Measurements from ENCODE around the gene MX2.

The MX2 gene

GRCh38 chr21:41317458-41317857, 44.4 kb upstream of the MX2 start:
- Histone ChIP-seq H3K4me1 (ENCODE audit: control extremely low read depth in 1 of 4, control insufficient read depth in 4 of 4, insufficient read depth in 4 of 4, low read length in 3 of 4) (peaks cover 2 to 15% (median 8%) of the 10 kb centered on the region in 4 experiments), H3K27ac (ENCODE audit: insufficient read depth in 1 of 2, low read depth in 1 of 2, low read length in 2 of 2, poor library complexity in 1 of 2, severe bottlenecking in 2 of 2) (no peak overlapping the region), H3K27me3 (replicated peaks in 2 of 5; ENCODE audit: control insufficient read depth in 4 of 5, insufficient read depth in 5 of 5, low read length in 4 of 5) (peaks cover 0 to 35% (median 19%) of the 10 kb centered on the region in 5 experiments), H3K9me3 (ENCODE audit: control extremely low read depth in 1 of 5, control insufficient read depth in 4 of 5, insufficient read depth in 2 of 5, low read depth in 1 of 5, low read length in 4 of 5) (no peaks in the 10 kb centered on the region), H3K4me3 (ENCODE audit: control insufficient read depth in 1 of 7, extremely low read depth in 1 of 7, insufficient read depth in 4 of 7, low read depth in 2 of 7, low read length in 6 of 7) (peak overlapping the region in 2 of 7 experiments; percentile 65 to 74), H3K36me3 (ENCODE audit: control insufficient read depth in 4 of 4, insufficient read depth in 4 of 4, low read length in 3 of 4) (no peaks in the 10 kb centered on the region)
- POLR2A ChIA-PET = no interaction called here
- DNase-seq = no peak
- 76% methylated on average over 8 of the region's 10 CpGs for WGBS (ENCODE audit: insufficient coverage)
- CTCF ChIA-PET = no interaction called here

- no peak overlapping the region for H3K27ac ChIP-seq (ENCODE audit: insufficient read depth in 1 of 2, low read depth in 1 of 2, low read length in 2 of 2, poor library complexity in 1 of 2, severe bottlenecking in 2 of 2)
- WGBS (ENCODE audit: insufficient coverage) = 94% methylated on average over 7 of the region's 9 CpGs
- H3K4me1 ChIP-seq (ENCODE audit: control extremely low read depth in 1 of 4, control insufficient read depth in 4 of 4, insufficient read depth in 4 of 4, low read length in 3 of 4) = peaks cover 2 to 15% (median 8%) of the 10 kb centered on the region in 4 experiments
- ChIA-PET POLR2A (no interaction called here), CTCF (interaction anchor here (2.0 kb wide), 1 partner anchor 35 kb away, joined by 4 read pairs; no protein-coding TSS in a partner anchor)
- DNase-seq = no peak
- H3K27me3 ChIP-seq (replicated peaks in 2 of 5; ENCODE audit: control insufficient read depth in 4 of 5, insufficient read depth in 5 of 5, low read length in 4 of 5) = peaks cover 0 to 32% (median 19%) of the 10 kb centered on the region in 5 experiments
- H3K9me3 ChIP-seq (ENCODE audit: control extremely low read depth in 1 of 5, control insufficient read depth in 4 of 5, insufficient read depth in 2 of 5, low read depth in 1 of 5, low read length in 4 of 5) = no peaks in the 10 kb centered on the region
- H3K4me3 ChIP-seq (ENCODE audit: control insufficient read depth in 1 of 7, extremely low read depth in 1 of 7, insufficient read depth in 4 of 7, low read depth in 2 of 7, low read length in 6 of 7) = no peak overlapping the region
- H3K36me3 ChIP-seq (ENCODE audit: control insufficient read depth in 4 of 4, insufficient read depth in 4 of 4, low read length in 3 of 4) = no peaks in the 10 kb centered on the region
These were observed 43.6 kb upstream of the MX2 start for GRCh38 chr21:41318218-41318617.

GRCh38 chr21:41319273-41319672, 42.6 kb upstream of the MX2 start:
- ChIA-PET CTCF (interaction anchor here (0.6 to 2.0 kb wide), 2 partner anchors 36 to 780 kb away, joined by 3 to 4 read pairs; no protein-coding TSS in a partner anchor), POLR2A (no interaction called here)
- no peaks in the 10 kb centered on the region for H3K36me3 ChIP-seq (ENCODE audit: control insufficient read depth in 4 of 4, insufficient read depth in 4 of 4, low read length in 3 of 4)
- peaks cover 0 to 32% (median 19%) of the 10 kb centered on the region in 5 experiments for H3K27me3 ChIP-seq (replicated peaks in 2 of 5; ENCODE audit: control insufficient read depth in 4 of 5, insufficient read depth in 5 of 5, low read length in 4 of 5)
- H3K4me1 ChIP-seq (ENCODE audit: control extremely low read depth in 1 of 4, control insufficient read depth in 4 of 4, insufficient read depth in 4 of 4, low read length in 3 of 4) = peaks cover 2 to 15% (median 8%) of the 10 kb centered on the region in 4 experiments
- H3K9me3 ChIP-seq (ENCODE audit: control extremely low read depth in 1 of 5, control insufficient read depth in 4 of 5, insufficient read depth in 2 of 5, low read depth in 1 of 5, low read length in 4 of 5) = no peaks in the 10 kb centered on the region
- no peak overlapping the region for H3K27ac ChIP-seq (ENCODE audit: insufficient read depth in 1 of 2, low read depth in 1 of 2, low read length in 2 of 2, poor library complexity in 1 of 2, severe bottlenecking in 2 of 2)
- WGBS (ENCODE audit: insufficient coverage) = 98% methylated on average over 7 of the region's 7 CpGs
- H3K4me3 ChIP-seq (ENCODE audit: control insufficient read depth in 1 of 7, extremely low read depth in 1 of 7, insufficient read depth in 4 of 7, low read depth in 2 of 7, low read length in 6 of 7) = no peak overlapping the region
- no peak for DNase-seq

GRCh38 chr21:41321211-41321907, 40.5 kb upstream of the MX2 start:
- peaks cover 0 to 20% (median 14%) of the 10 kb centered on the region in 5 experiments for H3K27me3 ChIP-seq (replicated peaks in 2 of 5; ENCODE audit: control insufficient read depth in 4 of 5, insufficient read depth in 5 of 5, low read length in 4 of 5)
- CTCF ChIA-PET = no interaction called here
- H3K4me3 ChIP-seq (ENCODE audit: control insufficient read depth in 1 of 7, extremely low read depth in 1 of 7, insufficient read depth in 4 of 7, low read depth in 2 of 7, low read length in 6 of 7) = no peak overlapping the region
- no peaks in the 10 kb centered on the region for H3K9me3 ChIP-seq (ENCODE audit: control extremely low read depth in 1 of 5, control insufficient read depth in 4 of 5, insufficient read depth in 2 of 5, low read depth in 1 of 5, low read length in 4 of 5)
- peaks cover 2 to 12% (median 7%) of the 10 kb centered on the region in 4 experiments for H3K4me1 ChIP-seq (ENCODE audit: control extremely low read depth in 1 of 4, control insufficient read depth in 4 of 4, insufficient read depth in 4 of 4, low read length in 3 of 4)
- H3K27ac ChIP-seq (ENCODE audit: insufficient read depth in 1 of 2, low read depth in 1 of 2, low read length in 2 of 2, poor library complexity in 1 of 2, severe bottlenecking in 2 of 2) = no peak overlapping the region
- WGBS (ENCODE audit: insufficient coverage) = 94% methylated on average over 19 of the region's 20 CpGs
- POLR2A ChIA-PET = no interaction called here
- no peak for DNase-seq
- H3K36me3 ChIP-seq (ENCODE audit: control insufficient read depth in 4 of 4, insufficient read depth in 4 of 4, low read length in 3 of 4) = no peaks in the 10 kb centered on the region

- Histone ChIP-seq H3K27ac (ENCODE audit: insufficient read depth in 1 of 2, low read depth in 1 of 2, low read length in 2 of 2, poor library complexity in 1 of 2, severe bottlenecking in 2 of 2) (no peak overlapping the region), H3K4me3 (ENCODE audit: control insufficient read depth in 1 of 7, extremely low read depth in 1 of 7, insufficient read depth in 4 of 7, low read depth in 2 of 7, low read length in 6 of 7) (no peak overlapping the region), H3K9me3 (ENCODE audit: control extremely low read depth in 1 of 5, control insufficient read depth in 4 of 5, insufficient read depth in 2 of 5, low read depth in 1 of 5, low read length in 4 of 5) (no peaks in the 10 kb centered on the region), H3K27me3 (replicated peaks in 2 of 5; ENCODE audit: control insufficient read depth in 4 of 5, insufficient read depth in 5 of 5, low read length in 4 of 5) (peaks cover 0 to 14% (median 13%) of the 10 kb centered on the region in 5 experiments), H3K36me3 (ENCODE audit: control insufficient read depth in 4 of 4, insufficient read depth in 4 of 4, low read length in 3 of 4) (no peaks in the 10 kb centered on the region), H3K4me1 (ENCODE audit: control extremely low read depth in 1 of 4, control insufficient read depth in 4 of 4, insufficient read depth in 4 of 4, low read length in 3 of 4) (peaks cover 0 to 6% (median 3%) of the 10 kb centered on the region in 4 experiments)
- CTCF ChIA-PET = no interaction called here
- POLR2A ChIA-PET = no interaction called here
- WGBS (ENCODE audit: insufficient coverage) = 98% methylated on average over 6 of the region's 7 CpGs
- no peak for DNase-seq
These were observed 39.8 kb upstream of the MX2 start for GRCh38 chr21:41321908-41322495.

- Histone ChIP-seq H3K36me3 (ENCODE audit: control insufficient read depth in 4 of 4, insufficient read depth in 4 of 4, low read length in 3 of 4) (no peaks in the 10 kb centered on the region), H3K27me3 (replicated peaks in 2 of 5; ENCODE audit: control insufficient read depth in 4 of 5, insufficient read depth in 5 of 5, low read length in 4 of 5) (peaks cover 0 to 8% (median 6%) of the 10 kb centered on the region in 5 experiments), H3K9me3 (ENCODE audit: control extremely low read depth in 1 of 5, control insufficient read depth in 4 of 5, insufficient read depth in 2 of 5, low read depth in 1 of 5, low read length in 4 of 5) (no peaks in the 10 kb centered on the region), H3K4me1 (ENCODE audit: control extremely low read depth in 1 of 4, control insufficient read depth in 4 of 4, insufficient read depth in 4 of 4, low read length in 3 of 4) (no peaks in the 10 kb centered on the region), H3K27ac (ENCODE audit: insufficient read depth in 1 of 2, low read depth in 1 of 2, low read length in 2 of 2, poor library complexity in 1 of 2, severe bottlenecking in 2 of 2) (no peak overlapping the region), H3K4me3 (ENCODE audit: control insufficient read depth in 1 of 7, extremely low read depth in 1 of 7, insufficient read depth in 4 of 7, low read depth in 2 of 7, low read length in 6 of 7) (no peak overlapping the region)
- CTCF ChIA-PET = no interaction called here
- no peak for DNase-seq
- WGBS (ENCODE audit: insufficient coverage) = 96% methylated on average over 14 of the region's 23 CpGs
- POLR2A ChIA-PET = no interaction called here
These were observed 39.1 kb upstream of the MX2 start for GRCh38 chr21:41322496-41323382.

All from common myeloid progenitor, CD34-positive (primary cell).